HuH-7 (cell line): ENCODE results near the gene MUC21.
"Not testable (repeated sequence)": the region's sequence is repeated elsewhere in the genome, so short reads cannot be mapped to it uniquely, and the experiment has no call there.

Experiments used
- DNase-seq: peaks from one replicate; pipeline ENCODE4 v3.0.0; 2011; ENCODE audit warnings: low spot score

The MUC21 gene

GRCh38 chr6:31008165-31008564 is 24.6 kb downstream of the MUC21 start:
- no peak for DNase-seq

- no peak for DNase-seq
Observed at GRCh38 chr6:31009731-31010130, 26.2 kb downstream of the MUC21 start.

- no peak for DNase-seq
Observed at GRCh38 chr6:31010393-31011060, 27.0 kb downstream of the MUC21 start, which contains the start of gene MUC22. Gene MUC22 (plus strand): TSS chr6:31010474. CDS start chr6:31010707, 233 bp downstream.

- no peak for DNase-seq
Observed at GRCh38 chr6:31011153-31011552, 27.6 kb downstream of the MUC21 start.

- no peak for DNase-seq
Observed at GRCh38 chr6:31016659-31017299, 33.3 kb downstream of the MUC21 start.

- not testable (repeated sequence) for DNase-seq
Observed at GRCh38 chr6:31017436-31017835, 33.9 kb downstream of the MUC21 start.

GRCh38 chr6:31020057-31020456 is 36.5 kb downstream of the MUC21 start:
- DNase-seq = no peak

GRCh38 chr6:31020631-31021255 is 37.2 kb downstream of the MUC21 start:
- not testable (repeated sequence) for DNase-seq

- DNase-seq = not testable (repeated sequence)
Observed at GRCh38 chr6:31021705-31022531, 38.4 kb downstream of the MUC21 start.

GRCh38 chr6:31025595-31025994 is 42.1 kb downstream of the MUC21 start:
- DNase-seq = no peak

GRCh38 chr6:31031095-31031494 is 47.6 kb downstream of the MUC21 start:
- DNase-seq = no peak

- no peak for DNase-seq
Observed at GRCh38 chr6:31033075-31033474, 49.6 kb downstream of the MUC21 start.

- no peak for DNase-seq
Observed at GRCh38 chr6:31035862-31036497, 52.5 kb downstream of the MUC21 start.

- no peak for DNase-seq
Observed at GRCh38 chr6:31037169-31037568, 53.7 kb downstream of the MUC21 start.

GRCh38 chr6:31037682-31038081 is 54.2 kb downstream of the MUC21 start:
- no peak for DNase-seq

GRCh38 chr6:31038559-31038958 is 55.0 kb downstream of the MUC21 start:
- DNase-seq = no peak
